Endothelial cell of umbilical vein (primary cell): ENCODE data around the gene TOR1B. TPM values are rescaled to one million over a fixed set of nuclear protein-coding genes. Genes with fewer than 3 reads are reported as not detected.

Source experiments
- BruUV-seq: library from RNA; stranded (reverse); fragments of 400-500 nt; replicated peaks from 2 replicates; lab custom pipeline; 2021; lab: Mats Ljungman, UMichigan
- CTCF ChIA-PET: fragments of 300-600, 350-600 bp; sonication (Branson Sonifier 250); formaldehyde crosslinking; loops from one replicate; lab custom pipeline; 2021; ENCODE audit warnings: antibody characterized with exemption, inconsistent platforms; lab: Charles Lee
- POLR2A ChIA-PET: fragments of 300-600, 350-600 bp; sonication (Branson Sonifier 250); formaldehyde crosslinking; loops from one replicate; lab custom pipeline; 2021; ENCODE audit warnings: antibody characterized with exemption, inconsistent platforms; lab: Charles Lee
- DNase-seq: peaks from one replicate; pipeline ENCODE4 v3.0.0-alpha.2; 2011; ENCODE audit warnings: low read depth, low spot score
- FAIRE-seq: peaks from 2 replicates; lab custom pipeline; 2011; peaks lifted over from hg19 to GRCh38; lab: Jason Lieb, UNC
- H2AFZ ChIP-seq: 2 replicates; pipeline ENCODE4 v1.6.0; 2012; ENCODE audit warnings: low read depth, low read length, control low read depth, inconsistent platforms
- H3K27ac ChIP-seq: 2 replicates; pipeline ENCODE4 v1.5.1; 2011; ENCODE audit warnings: low read depth, mild to moderate bottlenecking, control low read depth, low read length, moderate library complexity; ENCODE audit not compliant: insufficient read depth
- H3K27me3 ChIP-seq, 2 experiments: 2 replicates each; pipeline versions ENCODE4 v1.6.0 to v1.6.1; 2011; ENCODE audit warnings: low read length in 2 of 2, mixed read lengths in 1 of 2; ENCODE audit not compliant: control insufficient read depth in 2 of 2, insufficient read depth in 2 of 2
- H3K36me3 ChIP-seq, 2 experiments: 2 replicates in 1 of 2; 3 replicates in 1 of 2; pipeline ENCODE4 v1.5.1; 2011; ENCODE audit warnings: low read length in 2 of 2, mild to moderate bottlenecking in 1 of 2, moderate library complexity in 1 of 2; ENCODE audit not compliant: control insufficient read depth in 2 of 2, insufficient read depth in 2 of 2; ENCODE audit errors: extremely low read depth in 1 of 2
- H3K4me1 ChIP-seq: 3 replicates; pipeline ENCODE4 v1.5.1; 2011; ENCODE audit warnings: mild to moderate bottlenecking, low read length; ENCODE audit not compliant: control insufficient read depth, insufficient read depth; ENCODE audit errors: extremely low read depth
- H3K4me2 ChIP-seq: 2 replicates; pipeline ENCODE4 v1.6.1; 2011; ENCODE audit warnings: low read length, control low read depth, mixed read lengths; ENCODE audit not compliant: insufficient read depth
- H3K4me3 ChIP-seq, 3 experiments: fragments of 200-600 bp in 1 of 3; sonication (generic), shearing (Covaris generic) in 1 of 3; replicated peaks in 1 of 3; 2 replicates each; pipeline ENCODE4 v1.5.1; 2011 to 2016; ENCODE audit warnings: control low read depth in 3 of 3, low read length in 3 of 3, mild to moderate bottlenecking in 2 of 3, inconsistent platforms in 1 of 3, low read depth in 1 of 3, moderate library complexity in 1 of 3; ENCODE audit not compliant: insufficient read depth in 1 of 3
- H3K79me2 ChIP-seq: 2 replicates; pipeline ENCODE4 v1.6.0; 2012; ENCODE audit warnings: low read length, inconsistent platforms; ENCODE audit not compliant: control insufficient read depth, insufficient read depth
- H3K9ac ChIP-seq: replicated peaks from 2 replicates; pipeline ENCODE3; 2011; ENCODE audit warnings: low read length, control low read depth; ENCODE audit not compliant: insufficient read depth; ENCODE audit errors: extremely low read depth
- H3K9me1 ChIP-seq: replicated peaks from 3 replicates; pipeline ENCODE4 v1.6.0; 2011; ENCODE audit warnings: mild to moderate bottlenecking, low read length; ENCODE audit not compliant: control insufficient read depth, insufficient read depth; ENCODE audit errors: extremely low read depth
- H3K9me3 ChIP-seq: replicated peaks from 2 replicates; pipeline ENCODE4 v1.5.1; 2012; ENCODE audit warnings: low read length, inconsistent platforms; ENCODE audit not compliant: control insufficient read depth, insufficient read depth
- H4K20me1 ChIP-seq: replicated peaks from 2 replicates; pipeline ENCODE3; 2011; ENCODE audit warnings: mild to moderate bottlenecking, low read length; ENCODE audit not compliant: control insufficient read depth, insufficient read depth; ENCODE audit errors: extremely low read depth
- EZH2 ChIP-seq: IDR thresholded peaks from 2 replicates; pipeline ENCODE4 v1.6.1; 2012; ENCODE audit warnings: borderline replicate concordance, low read depth, mild to moderate bottlenecking, moderate library complexity, low read length, inconsistent platforms; ENCODE audit not compliant: severe bottlenecking
- FOS ChIP-seq: IDR thresholded peaks from 2 replicates; pipeline ENCODE4 v1.6.1; 2011; ENCODE audit warnings: mild to moderate bottlenecking, low read length, moderate library complexity, borderline replicate concordance; ENCODE audit not compliant: insufficient read depth
- GATA2 ChIP-seq: IDR thresholded peaks from 2 replicates; pipeline ENCODE4 v1.7.0; 2011; ENCODE audit warnings: low read depth, mild to moderate bottlenecking, moderate library complexity, mixed read lengths, low read length; ENCODE audit not compliant: insufficient read length, insufficient read depth
- JUN ChIP-seq: IDR thresholded peaks from 2 replicates; pipeline ENCODE4 v1.6.1; 2011; ENCODE audit warnings: borderline replicate concordance, low read depth; ENCODE audit not compliant: insufficient read length, insufficient read depth
- MYC ChIP-seq: IDR thresholded peaks from one replicate; pipeline ENCODE4 v1.6.1; 2011; ENCODE audit warnings: mild to moderate bottlenecking, low read depth, low read length
- POLR2A ChIP-seq: IDR thresholded peaks from 2 replicates; pipeline ENCODE4 v1.6.1; 2012; ENCODE audit warnings: low read depth, mild to moderate bottlenecking, control low read depth, low read length
- POLR2AphosphoS5 ChIP-seq: IDR thresholded peaks from 2 replicates; pipeline ENCODE4 v1.6.1; 2012; ENCODE audit warnings: low read depth, mild to moderate bottlenecking, control low read depth, low read length, moderate library complexity; ENCODE audit not compliant: insufficient read depth
- dilution Hi-C: fragments of 300-500 bp; cut with MboI; formaldehyde crosslinking; loops from one replicate; pipeline ENCODE4 v1.15.0; 2019; ENCODE audit warnings: low sequenced_read_pairs; ENCODE audit not compliant: extremely low pct_ligation_motif_present
- intact Hi-C: fragments of 100-400 bp; cut with micrococcal nuclease; formaldehyde crosslinking; loops from one replicate; pipeline ENCODE4 v1.10.0; 2022
- polyA plus RNA-seq, 4 experiments: library from polyadenylated mRNA; depleted of rRNA in 3 of 4; stranded (reverse) in 3 of 4; unstranded in 1 of 4; fragments of >200 nt; gene quantifications; 2 replicates each; pipeline versions ENCODE4 v1.2.1 to v1.2.3, GENCODE V29; 2011 to 2012; ENCODE audit warnings: missing spikeins in 1 of 4
- total RNA-seq: library from RNA; stranded (reverse); gene quantifications from 2 replicates; pipeline ENCODE4 v1.2.3, GENCODE V29; 2021
- TF ChIP-seq, protein P1 (sequence below): IDR thresholded peaks from 2 replicates; pipeline ENCODE4 v1.6.1; 2011; ENCODE audit not compliant: insufficient read depth, insufficient read length
- TF ChIP-seq, protein P2 (sequence below), 2 donors: IDR thresholded peaks; 1 replicate in 1 of 2; 2 replicates in 1 of 2; pipeline ENCODE4 v1.5.1; 2011; ENCODE audit warnings: low read length in 2 of 2, mild to moderate bottlenecking in 2 of 2, moderate library complexity in 2 of 2, control low read depth in 1 of 2, inconsistent platforms in 1 of 2, low read depth in 1 of 2; ENCODE audit not compliant: insufficient read depth in 1 of 2; ENCODE audit errors: extremely low read depth in 1 of 2

The TOR1B gene
- total and polyA plus RNA-seq, 2 donors (not counting 3 experiments of a cell fraction or from before 2014, with no cell fraction given): 27.0 to 29.5 TPM

DNA sequence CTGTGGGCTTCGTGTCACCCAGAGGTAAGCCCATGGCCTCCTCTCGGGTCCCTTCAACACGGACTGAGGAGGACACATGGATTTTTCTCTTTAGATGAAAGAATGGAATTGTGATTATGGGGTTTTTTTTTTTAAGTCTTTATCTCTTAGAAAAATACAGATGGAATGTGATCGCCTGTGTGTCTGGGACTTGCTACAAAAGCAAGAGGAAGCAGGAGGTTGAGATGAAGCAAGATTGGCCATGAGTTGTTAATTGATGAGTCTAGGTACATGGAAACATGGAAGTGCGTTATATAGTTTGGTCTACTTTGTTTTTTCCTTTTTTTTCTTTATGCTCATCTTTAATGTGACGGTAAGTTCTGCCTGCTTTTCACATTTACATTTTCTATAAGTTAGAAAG, 46.9 kb downstream of the TOR1B start:
- Histone ChIP-seq H4K20me1 (no peaks in the 10 kb centered on the region), H3K4me2 (no peak overlapping the region)

More for the DNA sequence above, 46.9 kb downstream of the TOR1B start:
- H3K9me3 ChIP-seq: no peaks in the 10 kb centered on the region
- H3K27me3 ChIP-seq: no peaks in the 10 kb centered on the region
- TF ChIP-seq GATA2: no peak
- no peak for TF ChIP-seq POLR2AphosphoS5
- TF ChIP-seq EZH2: no peak
- TF ChIP-seq, protein P1, sequence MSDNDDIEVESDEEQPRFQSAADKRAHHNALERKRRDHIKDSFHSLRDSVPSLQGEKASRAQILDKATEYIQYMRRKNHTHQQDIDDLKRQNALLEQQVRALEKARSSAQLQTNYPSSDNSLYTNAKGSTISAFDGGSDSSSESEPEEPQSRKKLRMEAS: no peak
- TF ChIP-seq, protein P2, sequence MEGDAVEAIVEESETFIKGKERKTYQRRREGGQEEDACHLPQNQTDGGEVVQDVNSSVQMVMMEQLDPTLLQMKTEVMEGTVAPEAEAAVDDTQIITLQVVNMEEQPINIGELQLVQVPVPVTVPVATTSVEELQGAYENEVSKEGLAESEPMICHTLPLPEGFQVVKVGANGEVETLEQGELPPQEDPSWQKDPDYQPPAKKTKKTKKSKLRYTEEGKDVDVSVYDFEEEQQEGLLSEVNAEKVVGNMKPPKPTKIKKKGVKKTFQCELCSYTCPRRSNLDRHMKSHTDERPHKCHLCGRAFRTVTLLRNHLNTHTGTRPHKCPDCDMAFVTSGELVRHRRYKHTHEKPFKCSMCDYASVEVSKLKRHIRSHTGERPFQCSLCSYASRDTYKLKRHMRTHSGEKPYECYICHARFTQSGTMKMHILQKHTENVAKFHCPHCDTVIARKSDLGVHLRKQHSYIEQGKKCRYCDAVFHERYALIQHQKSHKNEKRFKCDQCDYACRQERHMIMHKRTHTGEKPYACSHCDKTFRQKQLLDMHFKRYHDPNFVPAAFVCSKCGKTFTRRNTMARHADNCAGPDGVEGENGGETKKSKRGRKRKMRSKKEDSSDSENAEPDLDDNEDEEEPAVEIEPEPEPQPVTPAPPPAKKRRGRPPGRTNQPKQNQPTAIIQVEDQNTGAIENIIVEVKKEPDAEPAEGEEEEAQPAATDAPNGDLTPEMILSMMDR (IDR thresholded peaks at IDR 0.05; ENCODE audit: extremely low read depth in 1 of 2, insufficient read depth in 1 of 2, low read depth in 1 of 2, low read length in 2 of 2): no peak
- no peak for TF ChIP-seq POLR2A
- TF ChIP-seq JUN: no peak
- no peak for TF ChIP-seq FOS
- TF ChIP-seq MYC: no peak
- H3K27ac ChIP-seq: no peak overlapping the region
- no peaks in the 10 kb centered on the region for H3K9me1 ChIP-seq
- POLR2A ChIA-PET: no interaction called here
- no peak overlapping the region for H2AFZ ChIP-seq
- dilution Hi-C loops: no loop called here
- no peak overlapping the region for H3K9ac ChIP-seq
- peaks cover 2 to 25% of the 10 kb centered on the region in 2 experiments for H3K36me3 ChIP-seq
- intact Hi-C loops: no loop called here
- CTCF ChIA-PET: interaction anchor here (1.8 kb wide), 1 partner anchor 11 kb away, joined by 5 read pairs; no protein-coding TSS in a partner anchor
- no peak overlapping the region for H3K4me3 ChIP-seq
- FAIRE-seq (no peak), DNase-seq (peak; percentile 25)
- no TSS peak for BruUV-seq
- H3K4me1 ChIP-seq: peaks cover 2% of the 10 kb centered on the region
- no peaks in the 10 kb centered on the region for H3K79me2 ChIP-seq
